Measurements from ENCODE around the gene CLSTN1.
"Not testable (repeated sequence)": the region's sequence is repeated elsewhere in the genome, so short reads cannot be mapped to it uniquely, and the experiment has no call there.

The CLSTN1 gene

GRCh38 chr1:9762446-9762845 lies 61.3 kb downstream of the CLSTN1 start:
- DNase-seq (ENCODE audit: low spot score), result not testable (repeated sequence)

GRCh38 chr1:9761855-9762254 lies 61.9 kb downstream of the CLSTN1 start:
- DNase-seq (ENCODE audit: low spot score), result no peak

GRCh38 chr1:9760824-9761223 lies 62.9 kb downstream of the CLSTN1 start:
- DNase-seq (ENCODE audit: low spot score), result no peak

- no peak for DNase-seq (ENCODE audit: low spot score)
Observed at GRCh38 chr1:9759939-9760338, 63.8 kb downstream of the CLSTN1 start.

- no peak for DNase-seq (ENCODE audit: low spot score)
Observed at GRCh38 chr1:9758559-9759121, 65.1 kb downstream of the CLSTN1 start.

- DNase-seq (ENCODE audit: low spot score), result no peak
Observed at GRCh38 chr1:9755441-9755995, 68.2 kb downstream of the CLSTN1 start.

- DNase-seq (ENCODE audit: low spot score), result no peak
Observed at GRCh38 chr1:9753121-9753531, 70.6 kb downstream of the CLSTN1 start.

GRCh38 chr1:9751971-9752370 lies 71.8 kb downstream of the CLSTN1 start:
- no peak for DNase-seq (ENCODE audit: low spot score)

GRCh38 chr1:9749361-9749760 lies 74.4 kb downstream of the CLSTN1 start:
- no peak for DNase-seq (ENCODE audit: low spot score)

- not testable (repeated sequence) for DNase-seq (ENCODE audit: low spot score)
Observed at GRCh38 chr1:9748391-9748790, 75.4 kb downstream of the CLSTN1 start.

GRCh38 chr1:9746651-9747050 lies 77.1 kb downstream of the CLSTN1 start:
- DNase-seq (ENCODE audit: low spot score), result no peak

- no peak for DNase-seq (ENCODE audit: low spot score)
Observed at GRCh38 chr1:9746211-9746610, 77.6 kb downstream of the CLSTN1 start.

- DNase-seq (ENCODE audit: low spot score), result no peak
Observed at GRCh38 chr1:9744106-9744799, 79.5 kb downstream of the CLSTN1 start.

- no peak for DNase-seq (ENCODE audit: low spot score)
Observed at GRCh38 chr1:9737671-9738070, 86.1 kb downstream of the CLSTN1 start.

- no peak for DNase-seq (ENCODE audit: low spot score)
Observed at GRCh38 chr1:9737057-9737456, 86.7 kb downstream of the CLSTN1 start.

- no peak for DNase-seq (ENCODE audit: low spot score)
Observed at GRCh38 chr1:9736241-9736640, 87.5 kb downstream of the CLSTN1 start.

GRCh38 chr1:9735800-9736199 lies 88.0 kb downstream of the CLSTN1 start:
- no peak for DNase-seq (ENCODE audit: low spot score)

GRCh38 chr1:9733160-9733789 lies 90.5 kb downstream of the CLSTN1 start:
- DNase-seq (ENCODE audit: low spot score), result no peak

GRCh38 chr1:9732123-9732971 lies 91.4 kb downstream of the CLSTN1 start:
- DNase-seq (ENCODE audit: low spot score), result no peak

- no peak for DNase-seq (ENCODE audit: low spot score)
Observed at GRCh38 chr1:9731561-9731960, 92.2 kb downstream of the CLSTN1 start.

GRCh38 chr1:9731051-9731537 lies 92.7 kb downstream of the CLSTN1 start:
- DNase-seq (ENCODE audit: low spot score), result no peak

Data from NAMALWA (cell line).